GM10266 (cell line): Measurements from ENCODE around the gene PARP4.
"Not testable (repeated sequence)": the region's sequence is repeated elsewhere in the genome, so short reads cannot be mapped to it uniquely, and the experiment has no call there.

Experiments
- DNase-seq: peaks from one replicate; pipeline ENCODE4 v3.0.0; 2012; ENCODE audit errors: extremely low spot score
- CTCF ChIP-seq: IDR thresholded peaks from 2 replicates; pipeline ENCODE4 v1.5.1; 2012; ENCODE audit warnings: mild to moderate bottlenecking, low read depth; ENCODE audit not compliant: control insufficient read depth, insufficient read depth; ENCODE audit errors: missing control alignments

PARP4 gene

GRCh38 chr13:24512197-24512907 lies at the start of gene PARP4:
Gene PARP4, minus strand, starts transcription at chr13:24512778. Its CDS starts 9,002 bp downstream, at chr13:24503776.
- no peak for TF ChIP-seq CTCF
- peak; percentile 86 for DNase-seq

- DNase-seq = not testable (repeated sequence)
These were observed 48.1 kb upstream of the PARP4 start for GRCh38 chr13:24560579-24561187.

DNA sequence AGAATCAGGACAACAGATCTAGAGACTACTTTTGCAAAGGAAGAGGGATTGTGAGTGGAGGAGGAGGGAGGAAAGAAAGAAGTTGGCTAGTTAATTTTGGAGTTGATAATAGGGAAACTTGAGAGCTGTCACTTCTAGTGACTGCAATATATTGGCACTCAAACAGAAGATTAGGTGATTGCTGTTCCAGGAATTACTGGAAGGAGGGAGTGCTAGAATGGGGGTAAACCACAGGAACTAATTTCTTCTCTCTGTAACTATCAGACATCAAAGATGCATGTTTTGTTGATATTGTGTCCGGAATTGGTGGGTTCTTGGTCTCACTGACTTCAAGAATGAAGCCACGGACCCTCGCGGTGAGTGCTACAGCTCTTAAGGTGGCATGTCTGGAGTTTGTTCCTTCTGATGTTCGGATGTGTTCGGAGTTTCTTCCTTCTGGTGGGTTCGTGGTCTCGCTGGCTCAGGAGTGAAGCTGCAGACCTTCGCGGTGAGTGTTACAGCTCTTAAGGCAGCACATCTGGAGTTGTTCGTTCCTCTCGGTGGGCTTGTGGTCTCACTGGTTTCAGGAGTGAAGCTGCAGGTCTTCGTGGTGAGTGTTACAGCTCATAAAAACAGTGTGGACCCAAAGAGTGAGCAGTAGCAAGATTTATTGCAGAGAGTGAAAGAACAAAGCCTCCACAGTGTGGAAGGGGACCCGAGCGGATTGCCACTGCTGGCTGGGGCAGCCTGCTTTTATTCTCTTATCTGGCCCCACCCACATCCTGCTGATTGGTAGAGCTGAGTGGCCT lies 47.0 kb upstream of the PARP4 start:
- DNase-seq = not testable (repeated sequence)

DNA sequence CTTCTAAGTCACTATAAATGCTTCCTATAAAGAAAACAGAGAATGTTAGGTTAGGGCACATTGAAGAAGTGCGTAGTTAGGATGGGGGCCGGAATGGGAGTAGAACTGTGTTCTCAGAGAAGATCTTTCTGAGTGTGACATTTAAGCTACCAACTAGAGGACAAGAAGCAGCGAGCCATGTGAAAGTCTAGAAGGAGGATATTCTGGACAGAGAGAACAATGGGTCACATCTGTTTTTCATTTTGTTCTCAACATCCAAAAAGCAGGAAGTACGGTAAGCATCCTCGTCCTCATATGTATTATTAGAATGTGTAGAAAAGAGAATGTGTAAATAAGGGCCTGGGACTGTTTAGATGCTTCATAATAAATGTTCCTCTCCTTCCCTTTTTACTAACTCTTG lies 44.5 kb upstream of the PARP4 start:
- DNase-seq = no peak

DNA sequence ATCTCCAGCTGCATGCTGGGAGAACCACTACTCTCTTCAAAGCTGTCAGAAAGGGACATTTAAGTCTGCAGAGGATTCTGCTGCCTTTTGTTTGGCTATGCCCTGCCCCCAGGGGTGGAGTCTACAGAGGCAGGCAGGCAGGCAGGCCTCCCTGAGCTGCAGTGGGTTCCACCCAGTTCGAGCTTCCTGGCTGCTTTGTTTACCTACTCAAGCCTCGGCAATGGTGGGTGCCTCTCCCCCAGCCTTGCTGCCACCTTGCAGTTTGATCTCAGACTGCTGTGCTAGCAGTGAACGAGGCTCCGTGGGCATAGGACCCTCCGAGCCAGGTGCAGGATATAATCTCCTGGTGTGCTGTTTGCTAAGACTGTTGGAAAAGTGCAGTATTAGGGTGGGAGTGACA lies 41.3 kb upstream of the PARP4 start:
- DNase-seq = not testable (repeated sequence)

More for the DNA sequence above, 44.5 kb upstream of the PARP4 start:
- TF ChIP-seq CTCF = no peak

- not testable (repeated sequence) for DNase-seq
These were observed 29.1 kb upstream of the PARP4 start for GRCh38 chr13:24541476-24542352.

- no peak for DNase-seq
- no peak for TF ChIP-seq CTCF
These were observed 28.5 kb upstream of the PARP4 start for GRCh38 chr13:24541127-24541475.

DNA sequence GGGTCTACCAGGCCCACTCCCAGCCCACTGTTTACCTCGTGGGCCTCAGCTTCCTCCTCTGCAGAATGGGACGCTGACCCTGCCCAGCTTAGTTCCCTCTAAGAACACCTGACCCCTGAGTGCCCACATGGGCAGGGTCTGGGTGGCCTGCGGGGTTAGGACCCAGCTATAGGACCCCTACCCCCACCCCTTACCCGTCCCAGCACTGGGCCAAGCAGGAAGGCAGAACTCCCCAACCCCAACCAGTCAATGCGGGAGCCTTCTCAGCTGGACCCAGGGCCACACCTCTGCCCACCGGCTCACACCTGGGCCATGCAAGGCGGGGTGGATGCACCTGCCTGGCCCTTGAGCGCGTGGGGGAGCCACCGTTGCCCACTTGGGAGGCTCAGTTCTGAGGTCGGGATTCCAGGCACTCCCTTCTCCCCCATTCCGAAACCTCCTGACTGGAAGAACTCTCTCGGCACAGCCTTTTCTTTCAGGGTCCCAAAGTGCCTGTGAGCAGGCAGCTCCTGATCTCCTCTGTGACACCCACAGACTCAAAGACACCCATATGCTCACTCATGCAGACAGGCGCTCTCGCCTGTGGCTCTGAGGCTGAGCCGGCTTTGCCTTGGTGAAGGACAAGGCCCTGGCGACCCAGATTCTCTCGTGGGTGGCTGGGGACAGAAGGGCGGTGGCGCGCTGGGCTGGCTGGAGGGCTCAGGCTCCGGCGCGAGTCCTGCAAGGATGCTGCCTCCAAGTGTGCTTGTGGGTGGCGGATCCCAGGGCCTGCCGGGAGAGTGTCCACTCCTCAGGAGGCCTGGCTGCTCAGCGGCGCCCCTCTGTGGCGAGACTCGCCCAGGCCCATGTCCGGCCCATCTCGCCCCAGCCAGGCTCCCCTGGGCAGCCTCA lies 27.9 kb upstream of the PARP4 start:
- DNase-seq = no peak
- peak; percentile 19 for TF ChIP-seq CTCF
